ENCODE results near the gene CCNJL.

GRCh38 chr5:160357861-160358411, 45.6 kb upstream of the CCNJL start:
- TF ChIP-seq CTCF (IDR thresholded peaks at IDR 0.05) (no peak), POLR2A (IDR thresholded peaks at IDR 0.05) (no peak)
